PC-9 (cell line): Measurements from ENCODE around the gene ELF3. TPM values are rescaled to one million over a fixed set of nuclear protein-coding genes. Genes with fewer than 3 reads are reported as not detected.
"Not testable (repeated sequence)": the region's sequence is repeated elsewhere in the genome, so short reads cannot be mapped to it uniquely, and the experiment has no call there.

ENCODE experiments used
- BruUV-seq: library from RNA; stranded (reverse); fragments of 400-500 nt; replicated peaks from 2 replicates; lab custom pipeline; 2021; lab: Mats Ljungman, UMichigan
- CTCF ChIA-PET: fragments of 300-600 bp; sonication (Branson Sonifier 250); formaldehyde crosslinking; loops from one replicate; lab custom pipeline; 2022; ENCODE audit warnings: antibody characterized with exemption; lab: Charles Lee
- POLR2A ChIA-PET: fragments of 300-600 bp; sonication (Branson Sonifier 250); formaldehyde crosslinking; loops from one replicate; lab custom pipeline; 2022; ENCODE audit warnings: antibody characterized with exemption; ENCODE audit not compliant: unreplicated experiment; lab: Charles Lee
- DNase-seq, 2 experiments: peaks; one replicate each; pipeline versions ENCODE4 v3.0.0 to v3.0.0-alpha.2; 2015 to 2022; ENCODE audit warnings: mixed read lengths in 1 of 2
- H2AFZ ChIP-seq: fragments of 200-600 bp; sonication (generic); 2 replicates; pipeline ENCODE4 v1.8.1; 2017; ENCODE audit warnings: antibody characterized with exemption
- H3F3A ChIP-seq: fragments of 200-600 bp; sonication (generic); 2 replicates; pipeline ENCODE4 v1.8.1; 2017; ENCODE audit warnings: antibody characterized with exemption, mild to moderate bottlenecking, low read depth; ENCODE audit not compliant: insufficient read depth
- H3K27ac ChIP-seq: fragments of 200-600 bp; sonication (generic); 2 replicates; pipeline ENCODE4 v1.6.1; 2016; ENCODE audit warnings: mixed run types
- H3K27me3 ChIP-seq: fragments of 200-600 bp; sonication (generic); 2 replicates; pipeline ENCODE4 v1.6.1; 2016; ENCODE audit warnings: low read depth, mixed run types; ENCODE audit not compliant: insufficient read depth
- H3K36me3 ChIP-seq: fragments of 200-600 bp; sonication (generic); 2 replicates; pipeline ENCODE4 v1.6.1; 2016; ENCODE audit warnings: low read depth, mixed run types
- H3K4me1 ChIP-seq: fragments of 200-600 bp; sonication (generic); replicated peaks from 2 replicates; pipeline ENCODE4 v1.6.1; 2016; ENCODE audit warnings: mixed run types; ENCODE audit not compliant: insufficient read depth
- H3K4me2 ChIP-seq: fragments of 200-600 bp; sonication (generic); 2 replicates; pipeline ENCODE4 v1.6.1; 2017; ENCODE audit warnings: mixed run types
- H3K4me3 ChIP-seq: fragments of 200-600 bp; sonication (generic); 2 replicates; pipeline ENCODE4 v1.6.1; 2016; ENCODE audit warnings: mixed run types
- H3K79me2 ChIP-seq: fragments of 200-600 bp; sonication (generic); 2 replicates; pipeline ENCODE4 v1.6.1; 2017; ENCODE audit warnings: low read depth, mixed run types
- H3K9me2 ChIP-seq: fragments of 200-600 bp; sonication (generic); 2 replicates; pipeline ENCODE4 v1.8.1; 2017; ENCODE audit warnings: mild to moderate bottlenecking; ENCODE audit not compliant: insufficient read depth
- H3K9me3 ChIP-seq: fragments of 200-600 bp; sonication (generic); 2 replicates; pipeline ENCODE4 v1.8.1; 2016; ENCODE audit warnings: low read depth; ENCODE audit not compliant: insufficient read depth
- H4K20me1 ChIP-seq: fragments of 200-600 bp; sonication (generic); 2 replicates; pipeline ENCODE4 v1.8.1; 2017; ENCODE audit not compliant: insufficient read depth
- EZH2 ChIP-seq: fragments of 200-600 bp; sonication (generic); IDR thresholded peaks from 2 replicates; pipeline ENCODE4 v1.8.0; 2017; ENCODE audit warnings: antibody characterized with exemption, low read depth
- intact Hi-C: fragments of 100-400 bp; cut with micrococcal nuclease; formaldehyde crosslinking; loops from one replicate; pipeline ENCODE4 v1.10.0; 2022; ENCODE audit not compliant: unreplicated experiment
- total RNA-seq: library from RNA; stranded (reverse); gene quantifications from 2 replicates; pipeline ENCODE4 v1.2.3, GENCODE V29; 2021
- TF ChIP-seq, protein P1 (sequence below): fragments of 200-600 bp; sonication (generic); conservative IDR thresholded peaks from 2 replicates; pipeline ENCODE4 v1.6.1; 2017; ENCODE audit warnings: mixed run types, antibody characterized with exemption, mild to moderate bottlenecking, moderate library complexity

Gene ELF3
- total RNA-seq, 1 experiment from 2014 or later: 295 TPM

DNA sequence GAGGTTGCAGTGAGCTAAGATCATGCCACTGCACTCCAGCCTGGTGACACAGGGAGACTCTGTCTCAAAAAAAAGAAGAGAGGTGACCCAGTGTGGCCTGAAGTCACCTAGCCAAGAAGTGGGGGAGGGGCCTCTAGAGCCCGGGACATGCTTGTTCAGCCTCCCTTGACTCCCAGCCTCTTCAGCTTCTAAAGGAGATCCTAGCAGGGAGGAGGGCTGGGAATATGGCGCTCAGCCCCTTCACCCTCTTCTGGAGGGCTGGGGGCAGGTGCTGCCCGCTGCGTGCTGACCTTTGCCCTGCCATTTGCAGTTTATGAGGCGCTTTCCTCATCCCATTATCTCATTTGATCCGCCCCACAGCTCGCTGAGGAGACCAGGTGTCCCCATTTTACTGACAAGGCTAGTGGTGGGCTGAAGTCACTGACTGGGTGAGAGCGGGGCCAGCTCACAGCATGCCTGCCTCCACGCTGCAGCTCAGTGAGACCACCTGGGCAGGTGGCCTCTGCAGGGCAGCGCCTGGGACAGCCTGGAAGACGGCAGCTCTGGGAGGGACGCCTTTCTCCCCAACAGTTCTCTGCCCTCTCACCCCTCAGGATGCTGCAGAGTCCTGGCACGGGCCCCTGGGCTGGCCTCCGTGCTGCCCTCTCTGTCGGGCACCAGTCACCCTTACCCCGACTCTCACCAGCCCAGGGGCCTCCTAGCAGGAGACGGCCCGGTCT is 7.5 kb downstream of the ELF3 start:
- POLR2A ChIA-PET: interaction anchor here (0.6 to 2.7 kb wide), 14 partner anchors 8 to 100 kb away, joined by 3 to 66 read pairs (median 9); partner anchors contain the start of gene ELF3
- peak overlapping the region; percentile 94 for H3K4me2 ChIP-seq
- BruUV-seq: no TSS peak
- H3K9me2 ChIP-seq: no peaks in the 10 kb centered on the region
- intact Hi-C loops: loop anchor here (1.0 to 2.0 kb wide), 8 partner anchors 8 to 101 kb away; partner anchors contain the start of gene ELF3
- H3K27ac ChIP-seq: peak overlapping the region; percentile 97
- H4K20me1 ChIP-seq: peaks cover 38% of the 10 kb centered on the region
- H3F3A ChIP-seq: peaks cover 77% of the 10 kb centered on the region
- CTCF ChIA-PET: interaction anchor here (0.6 to 1.2 kb wide), 3 partner anchors 17 to 90 kb away, joined by 3 to 4 read pairs (median 3); no protein-coding TSS in a partner anchor
- peak; percentile 85 to 91 for DNase-seq
- H2AFZ ChIP-seq: no peak overlapping the region
- peaks cover 49% of the 10 kb centered on the region for H3K79me2 ChIP-seq
- H3K36me3 ChIP-seq: peaks cover 40% of the 10 kb centered on the region
- peaks cover 98% of the 10 kb centered on the region for H3K4me1 ChIP-seq
- no peaks in the 10 kb centered on the region for H3K27me3 ChIP-seq
- no peaks in the 10 kb centered on the region for H3K9me3 ChIP-seq
- no peak for TF ChIP-seq EZH2
- TF ChIP-seq, protein P1, sequence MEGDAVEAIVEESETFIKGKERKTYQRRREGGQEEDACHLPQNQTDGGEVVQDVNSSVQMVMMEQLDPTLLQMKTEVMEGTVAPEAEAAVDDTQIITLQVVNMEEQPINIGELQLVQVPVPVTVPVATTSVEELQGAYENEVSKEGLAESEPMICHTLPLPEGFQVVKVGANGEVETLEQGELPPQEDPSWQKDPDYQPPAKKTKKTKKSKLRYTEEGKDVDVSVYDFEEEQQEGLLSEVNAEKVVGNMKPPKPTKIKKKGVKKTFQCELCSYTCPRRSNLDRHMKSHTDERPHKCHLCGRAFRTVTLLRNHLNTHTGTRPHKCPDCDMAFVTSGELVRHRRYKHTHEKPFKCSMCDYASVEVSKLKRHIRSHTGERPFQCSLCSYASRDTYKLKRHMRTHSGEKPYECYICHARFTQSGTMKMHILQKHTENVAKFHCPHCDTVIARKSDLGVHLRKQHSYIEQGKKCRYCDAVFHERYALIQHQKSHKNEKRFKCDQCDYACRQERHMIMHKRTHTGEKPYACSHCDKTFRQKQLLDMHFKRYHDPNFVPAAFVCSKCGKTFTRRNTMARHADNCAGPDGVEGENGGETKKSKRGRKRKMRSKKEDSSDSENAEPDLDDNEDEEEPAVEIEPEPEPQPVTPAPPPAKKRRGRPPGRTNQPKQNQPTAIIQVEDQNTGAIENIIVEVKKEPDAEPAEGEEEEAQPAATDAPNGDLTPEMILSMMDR: no peak
- peak overlapping the region; percentile 86; the same call in 1 of the 2 replicates for H3K4me3 ChIP-seq

- H4K20me1 ChIP-seq: peaks cover 32% of the 10 kb centered on the region
- BruUV-seq: no TSS peak
- H2AFZ ChIP-seq: no peak overlapping the region
- H3K27ac ChIP-seq: peak overlapping the region; percentile 97
- H3F3A ChIP-seq: peaks cover 75% of the 10 kb centered on the region
- peak overlapping the region; percentile 86; the same call in 1 of the 2 replicates for H3K4me3 ChIP-seq
- no peaks in the 10 kb centered on the region for H3K27me3 ChIP-seq
- peaks cover 33% of the 10 kb centered on the region for H3K36me3 ChIP-seq
- no peaks in the 10 kb centered on the region for H3K9me2 ChIP-seq
- TF ChIP-seq, protein P1: no peak
- no peak for TF ChIP-seq EZH2
- peak; percentile 96 to 99 for DNase-seq
- peak overlapping the region; percentile 94 for H3K4me2 ChIP-seq
- H3K4me1 ChIP-seq: peaks cover 98% of the 10 kb centered on the region
- ChIA-PET POLR2A (interaction anchor here (0.7 to 2.7 kb wide), 9 partner anchors 9 to 99 kb away, joined by 3 to 66 read pairs (median 12); partner anchors contain the start of gene ELF3), CTCF (interaction anchor here (0.6 to 1.2 kb wide), 3 partner anchors 16 to 90 kb away, joined by 3 to 4 read pairs (median 3); no protein-coding TSS in a partner anchor)
- intact Hi-C loops: loop anchor here (1.0 to 2.0 kb wide), 8 partner anchors 8 to 101 kb away; partner anchors contain the start of gene ELF3
- H3K79me2 ChIP-seq: peaks cover 42% of the 10 kb centered on the region
- H3K9me3 ChIP-seq: no peaks in the 10 kb centered on the region
These were observed 8.3 kb downstream of the ELF3 start for GRCh38 chr1:202018468-202019234.

DNA sequence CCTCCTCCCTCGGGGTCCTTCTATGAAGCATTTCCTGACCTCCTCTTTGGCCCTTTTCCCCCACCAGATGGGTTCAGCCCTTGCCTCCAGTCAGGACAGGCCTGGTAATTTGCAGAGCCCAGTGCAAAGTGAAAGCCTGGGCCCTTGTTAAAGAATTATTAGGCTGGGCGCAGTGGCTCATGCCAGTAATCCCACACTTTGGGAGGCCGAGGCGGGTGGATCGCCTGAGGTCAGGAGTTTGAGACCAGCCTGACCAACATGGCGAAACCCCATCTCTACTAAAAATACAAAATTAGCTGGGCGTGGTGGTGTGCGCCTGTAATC is 8.8 kb downstream of the ELF3 start:
- Histone ChIP-seq H3K79me2 (peaks cover 36% of the 10 kb centered on the region), H3K4me1 (peaks cover 98% of the 10 kb centered on the region), H4K20me1 (peaks cover 26% of the 10 kb centered on the region), H3K4me3 (peak overlapping the region; percentile 8; the same call in 1 of the 2 replicates), H3F3A (peaks cover 70% of the 10 kb centered on the region), H3K4me2 (peak overlapping the region; percentile 94), H3K36me3 (peaks cover 27% of the 10 kb centered on the region), H3K27ac (peak overlapping the region; percentile 97)
- BruUV-seq, H3K9me3 ChIP-seq, H3K27me3 ChIP-seq, CTCF ChIA-PET, H3K9me2 ChIP-seq, H2AFZ ChIP-seq: not testable (repeated sequence)
- DNase-seq: peak; percentile 75 to 84
- intact Hi-C loops: loop anchor here (2.0 kb wide), 1 partner anchor 66 kb away; no protein-coding TSS in a partner anchor
- POLR2A ChIA-PET: interaction anchor here (0.7 to 0.9 kb wide), 2 partner anchors 38 to 93 kb away, joined by 6 to 14 read pairs; no protein-coding TSS in a partner anchor
